ENCODE data around the gene GLA. TPM values are rescaled to one million over a fixed set of nuclear protein-coding genes. Genes with fewer than 3 reads are reported as not detected.
A peak's percentile ranks its signal among the peaks of the same experiment; 100 is the strongest.

GLA gene
- total RNA-seq, 1 donor from 2014 or later: 39.5 TPM

DNA sequence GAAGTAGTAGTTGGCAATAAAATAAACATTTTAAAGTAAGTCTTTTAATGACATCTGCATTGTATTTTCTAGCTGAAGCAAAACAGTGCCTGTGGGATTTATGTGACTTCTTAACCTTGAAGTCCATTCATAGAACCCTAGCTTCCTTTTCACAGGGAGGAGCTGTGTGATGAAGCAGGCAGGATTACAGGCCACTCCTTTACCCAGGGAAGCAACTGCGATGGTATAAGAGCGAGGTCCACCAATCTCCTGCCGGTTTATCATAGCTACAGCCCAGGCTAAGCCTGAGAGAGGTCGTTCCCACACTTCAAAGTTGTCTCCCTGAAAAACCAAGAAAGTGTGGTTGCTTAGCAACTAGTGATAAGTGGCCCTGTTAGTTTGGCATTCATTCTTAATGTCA is 9.9 kb downstream of the GLA start:
- TF ChIP-seq, protein P1, sequence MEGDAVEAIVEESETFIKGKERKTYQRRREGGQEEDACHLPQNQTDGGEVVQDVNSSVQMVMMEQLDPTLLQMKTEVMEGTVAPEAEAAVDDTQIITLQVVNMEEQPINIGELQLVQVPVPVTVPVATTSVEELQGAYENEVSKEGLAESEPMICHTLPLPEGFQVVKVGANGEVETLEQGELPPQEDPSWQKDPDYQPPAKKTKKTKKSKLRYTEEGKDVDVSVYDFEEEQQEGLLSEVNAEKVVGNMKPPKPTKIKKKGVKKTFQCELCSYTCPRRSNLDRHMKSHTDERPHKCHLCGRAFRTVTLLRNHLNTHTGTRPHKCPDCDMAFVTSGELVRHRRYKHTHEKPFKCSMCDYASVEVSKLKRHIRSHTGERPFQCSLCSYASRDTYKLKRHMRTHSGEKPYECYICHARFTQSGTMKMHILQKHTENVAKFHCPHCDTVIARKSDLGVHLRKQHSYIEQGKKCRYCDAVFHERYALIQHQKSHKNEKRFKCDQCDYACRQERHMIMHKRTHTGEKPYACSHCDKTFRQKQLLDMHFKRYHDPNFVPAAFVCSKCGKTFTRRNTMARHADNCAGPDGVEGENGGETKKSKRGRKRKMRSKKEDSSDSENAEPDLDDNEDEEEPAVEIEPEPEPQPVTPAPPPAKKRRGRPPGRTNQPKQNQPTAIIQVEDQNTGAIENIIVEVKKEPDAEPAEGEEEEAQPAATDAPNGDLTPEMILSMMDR (conservative IDR thresholded peaks at IDR 0.05): no peak
- Mint-ChIP-seq H3K4me1 (ENCODE audit: unreplicated experiment) (no peaks in the 10 kb centered on the region), H3K27me3 (no peaks in the 10 kb centered on the region), H3K4me3 (no peak overlapping the region), H3K36me3 (peaks cover 15% of the 10 kb centered on the region), H3K9me3 (no peaks in the 10 kb centered on the region), H3K27ac (no peak overlapping the region)
- no peak for DNase-seq (ENCODE audit: extremely low spot score, unreplicated experiment)

DNA sequence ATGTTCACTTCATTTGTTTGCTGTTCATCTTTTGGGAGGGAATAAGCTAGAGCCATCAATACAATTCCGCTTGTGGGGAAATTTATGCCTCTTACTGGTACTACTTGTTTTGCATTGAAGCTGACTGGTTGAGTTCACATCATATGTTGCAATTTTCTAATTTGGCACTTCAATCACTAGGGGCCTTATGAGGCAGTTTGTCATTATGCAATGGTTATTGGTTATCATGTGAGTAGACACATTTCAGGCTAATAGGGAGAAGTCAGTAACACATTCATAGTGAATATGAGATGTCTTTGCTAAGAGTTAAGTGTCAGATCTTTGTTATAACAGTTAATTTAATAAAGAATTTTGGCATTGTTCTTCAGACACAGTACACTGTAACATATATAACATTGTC is 11.9 kb downstream of the GLA start:
- H3K9me3 Mint-ChIP-seq: no peaks in the 10 kb centered on the region
- TF ChIP-seq, protein P1 (conservative IDR thresholded peaks at IDR 0.05): no peak
- H3K4me1 Mint-ChIP-seq (ENCODE audit: unreplicated experiment): no peaks in the 10 kb centered on the region
- no peak for DNase-seq (ENCODE audit: extremely low spot score, unreplicated experiment)
- no peak overlapping the region for H3K4me3 Mint-ChIP-seq
- H3K36me3 Mint-ChIP-seq: peaks cover 21% of the 10 kb centered on the region
- no peak overlapping the region for H3K27ac Mint-ChIP-seq
- H3K27me3 Mint-ChIP-seq: no peaks in the 10 kb centered on the region

DNA sequence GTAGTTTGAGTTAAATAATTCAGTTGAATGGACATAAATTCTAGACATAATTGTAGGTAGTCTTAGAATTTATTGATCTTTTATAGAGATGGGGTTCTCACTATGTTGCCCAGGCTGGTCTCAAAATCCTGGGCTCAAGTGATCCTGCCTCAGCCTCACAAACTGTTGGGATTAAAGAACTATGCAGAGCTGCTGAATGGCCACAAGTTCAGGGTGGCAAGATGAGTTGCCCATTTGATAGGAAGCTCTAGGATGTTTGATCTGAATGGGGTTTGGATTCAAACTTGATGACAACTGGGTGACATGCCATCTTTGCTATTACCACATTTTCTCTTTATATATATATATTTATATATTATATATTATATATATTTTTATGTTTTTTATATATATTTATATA is 13.4 kb downstream of the GLA start:
- Mint-ChIP-seq H3K27me3 (no peaks in the 10 kb centered on the region), H3K4me1 (ENCODE audit: unreplicated experiment) (no peaks in the 10 kb centered on the region), H3K27ac (no peak overlapping the region), H3K4me3 (no peak overlapping the region), H3K36me3 (peaks cover 16% of the 10 kb centered on the region), H3K9me3 (no peaks in the 10 kb centered on the region)
- TF ChIP-seq, protein P1 (conservative IDR thresholded peaks at IDR 0.05): no peak
- DNase-seq (ENCODE audit: extremely low spot score, unreplicated experiment): no peak

DNA sequence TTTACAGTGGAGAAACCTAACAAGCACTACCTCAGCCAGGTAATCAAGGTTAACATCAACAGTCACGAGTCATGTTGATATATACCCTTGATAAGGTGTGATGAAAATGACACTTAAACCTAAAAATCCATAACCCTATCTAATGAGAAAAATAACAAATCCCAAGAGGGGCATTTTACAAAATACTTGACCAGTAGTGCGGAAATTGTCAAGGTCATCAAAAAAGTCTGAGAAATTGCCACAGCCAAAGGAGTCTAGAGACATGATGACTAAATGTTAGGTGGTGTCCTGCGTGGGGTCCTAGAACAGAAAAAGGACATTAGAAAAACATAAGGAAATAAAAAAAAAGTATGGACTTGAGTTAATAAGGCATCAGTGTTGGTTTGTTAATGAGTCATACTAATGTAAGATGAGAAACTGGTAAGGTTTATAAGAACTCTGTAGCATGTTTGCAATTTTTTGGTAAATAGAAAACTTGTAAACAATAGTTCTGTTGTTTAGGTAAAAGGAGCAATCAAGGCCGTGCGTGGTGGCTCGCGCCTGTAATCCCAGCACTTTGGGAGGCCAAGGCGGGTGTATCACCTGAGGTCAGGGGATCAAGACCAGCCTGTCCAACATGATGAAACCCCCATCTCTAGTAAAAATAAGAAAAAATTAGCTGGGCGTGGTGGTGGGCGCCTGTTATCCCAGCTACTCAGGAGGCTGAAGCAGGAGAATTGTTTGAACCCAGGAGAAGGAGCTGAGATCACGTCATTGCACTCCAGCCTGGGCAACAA is 14.0 kb downstream of the GLA start:
- Mint-ChIP-seq H3K9me3 (no peaks in the 10 kb centered on the region), H3K4me3 (peak overlapping the region; percentile 26), H3K4me1 (ENCODE audit: unreplicated experiment) (no peaks in the 10 kb centered on the region), H3K36me3 (peaks cover 16% of the 10 kb centered on the region), H3K27ac (no peak overlapping the region), H3K27me3 (no peaks in the 10 kb centered on the region)
- no peak for DNase-seq (ENCODE audit: extremely low spot score, unreplicated experiment)
- TF ChIP-seq, protein P1 (conservative IDR thresholded peaks at IDR 0.05): no peak

DNA sequence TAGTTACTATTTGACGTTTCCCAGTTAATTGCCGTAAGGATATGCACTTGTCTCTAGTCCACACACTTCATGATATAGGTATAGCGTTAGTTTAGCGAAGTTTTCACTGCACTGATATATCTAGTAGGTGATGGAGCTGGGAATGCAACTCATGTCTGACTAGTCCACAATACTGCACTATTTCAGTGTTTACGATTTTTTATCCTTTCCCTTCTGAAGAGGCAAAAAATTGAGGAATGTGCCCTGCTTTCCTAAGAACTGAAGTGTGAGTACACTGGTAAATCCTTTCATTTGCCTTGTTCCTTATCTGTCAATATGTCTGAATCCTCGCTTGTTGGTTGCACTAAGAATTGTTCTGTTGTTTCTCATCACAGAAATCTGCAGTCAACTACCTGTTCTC is 15.9 kb downstream of the GLA start:
- peak overlapping the region; percentile 95 for H3K27ac Mint-ChIP-seq
- H3K36me3 Mint-ChIP-seq: peaks cover 16% of the 10 kb centered on the region
- H3K4me3 Mint-ChIP-seq: peak overlapping the region; percentile 98
- no peaks in the 10 kb centered on the region for H3K27me3 Mint-ChIP-seq
- no peaks in the 10 kb centered on the region for H3K9me3 Mint-ChIP-seq
- DNase-seq (ENCODE audit: extremely low spot score, unreplicated experiment): no peak
- no peaks in the 10 kb centered on the region for H3K4me1 Mint-ChIP-seq (ENCODE audit: unreplicated experiment)
- TF ChIP-seq, protein P1 (conservative IDR thresholded peaks at IDR 0.05): no peak

All from type B pancreatic cell (in vitro differentiated cells).